ENCODE results near the gene BMPR2.
A peak's percentile ranks its signal among the peaks of the same experiment; 100 is the strongest.
"Not testable (repeated sequence)": the region's sequence is repeated elsewhere in the genome, so short reads cannot be mapped to it uniquely, and the experiment has no call there.

The BMPR2 gene

GRCh38 chr2:202378662-202379358, 2.7 kb downstream of the BMPR2 start:
- Histone ChIP-seq H3F3A (ENCODE audit: low read depth) (0 out of 2 replicates have a peak, but pooled peaks cover 3% of the 10 kb centered on the region), H3K79me2 (ENCODE audit: insufficient read depth, low read length) (peaks cover 83% of the 10 kb centered on the region), H2AFZ (ENCODE audit: low read length) (no peak overlapping the region), H4K20me1 (ENCODE audit: insufficient read depth, low read length, poor library complexity, severe bottlenecking) (peaks cover 37% of the 10 kb centered on the region), H3K36me3 (ENCODE audit: insufficient read depth, low read length) (no peaks in the 10 kb centered on the region), H3K9me3 (ENCODE audit: insufficient read depth, low read depth, low read length) (no peaks in the 10 kb centered on the region), H3K9ac (ENCODE audit: low read depth, low read length, poor library complexity, severe bottlenecking) (peak overlapping the region; percentile 81), H3K9me2 (replicated peaks; ENCODE audit: low read depth, low read length) (no peaks in the 10 kb centered on the region), H3K27me3 (ENCODE audit: insufficient read depth, low read length, poor library complexity, severe bottlenecking) (no peaks in the 10 kb centered on the region), H3K4me3 (ENCODE audit: low read length, poor library complexity, severe bottlenecking) (peak overlapping the region; percentile 99), H3K4me2 (ENCODE audit: low read depth, low read length, poor library complexity, severe bottlenecking) (peak overlapping the region; percentile 79), H3K4me1 (ENCODE audit: insufficient read depth, low read length, poor library complexity, severe bottlenecking) (peaks cover 38% of the 10 kb centered on the region)
- no peak for TF ChIP-seq CTCF (conservative IDR thresholded peaks at IDR 0.05; ENCODE audit: low read length)
- no peak for TF ChIP-seq EZH2phosphoT487 (IDR thresholded peaks at IDR 0.05; ENCODE audit: borderline replicate concordance)

DNA sequence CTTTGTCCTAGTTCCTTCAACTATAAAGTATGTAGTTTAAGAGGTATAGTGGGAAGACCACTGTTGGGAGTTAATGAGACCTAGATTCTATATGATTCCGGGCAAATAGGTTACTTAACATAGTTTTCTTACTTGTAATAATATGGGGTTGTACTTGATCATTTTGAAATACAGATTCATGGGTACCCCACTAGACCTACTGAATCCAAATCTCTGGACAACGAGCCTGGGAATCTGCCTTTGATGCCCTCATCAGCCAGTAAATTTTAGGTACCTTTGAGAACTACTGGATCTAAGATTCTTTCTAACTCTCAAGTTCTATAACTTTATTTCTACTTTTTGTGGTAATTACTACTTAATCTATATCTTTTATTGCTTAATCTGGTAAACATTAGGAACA, 6.6 kb downstream of the BMPR2 start:
- Histone ChIP-seq H3K9me2 (replicated peaks; ENCODE audit: low read depth, low read length) (no peaks in the 10 kb centered on the region), H3K4me3 (ENCODE audit: low read length, poor library complexity, severe bottlenecking) (peak overlapping the region; percentile 56), H3K27me3 (ENCODE audit: insufficient read depth, low read length, poor library complexity, severe bottlenecking) (no peaks in the 10 kb centered on the region), H3K79me2 (ENCODE audit: insufficient read depth, low read length) (peaks cover 82% of the 10 kb centered on the region), H3K4me2 (ENCODE audit: low read depth, low read length, poor library complexity, severe bottlenecking) (peak overlapping the region; percentile 51), H4K20me1 (ENCODE audit: insufficient read depth, low read length, poor library complexity, severe bottlenecking) (peaks cover 34% of the 10 kb centered on the region), H3K4me1 (ENCODE audit: insufficient read depth, low read length, poor library complexity, severe bottlenecking) (peaks cover 61% of the 10 kb centered on the region), H3F3A (ENCODE audit: low read depth) (peaks cover 21% of the 10 kb centered on the region), H3K9ac (ENCODE audit: low read depth, low read length, poor library complexity, severe bottlenecking) (no peak overlapping the region), H2AFZ (ENCODE audit: low read length) (no peak overlapping the region), H3K36me3 (ENCODE audit: insufficient read depth, low read length) (no peaks in the 10 kb centered on the region), H3K9me3 (ENCODE audit: insufficient read depth, low read depth, low read length) (no peaks in the 10 kb centered on the region)
- TF ChIP-seq CTCF (conservative IDR thresholded peaks at IDR 0.05; ENCODE audit: low read length) (no peak), EZH2phosphoT487 (IDR thresholded peaks at IDR 0.05; ENCODE audit: borderline replicate concordance) (no peak)

- not testable (repeated sequence) for H4K20me1 ChIP-seq (ENCODE audit: insufficient read depth, low read length, poor library complexity, severe bottlenecking); H3K9me2 ChIP-seq (replicated peaks; ENCODE audit: low read depth, low read length); H2AFZ ChIP-seq (ENCODE audit: low read length); H3K27me3 ChIP-seq (ENCODE audit: insufficient read depth, low read length, poor library complexity, severe bottlenecking); H3K36me3 ChIP-seq (ENCODE audit: insufficient read depth, low read length); H3K9me3 ChIP-seq (ENCODE audit: insufficient read depth, low read depth, low read length)
- peak overlapping the region; percentile 68 for H3K4me3 ChIP-seq (ENCODE audit: low read length, poor library complexity, severe bottlenecking)
- H3K4me1 ChIP-seq (ENCODE audit: insufficient read depth, low read length, poor library complexity, severe bottlenecking) = peaks cover 55% of the 10 kb centered on the region
- peaks cover 75% of the 10 kb centered on the region for H3K79me2 ChIP-seq (ENCODE audit: insufficient read depth, low read length)
- H3K9ac ChIP-seq (ENCODE audit: low read depth, low read length, poor library complexity, severe bottlenecking) = peak overlapping the region; percentile 67
- H3F3A ChIP-seq (ENCODE audit: low read depth) = peaks cover 22% of the 10 kb centered on the region
- peak overlapping the region; percentile 82 for H3K4me2 ChIP-seq (ENCODE audit: low read depth, low read length, poor library complexity, severe bottlenecking)
Measured at GRCh38 chr2:202386495-202386894, 10.4 kb downstream of the BMPR2 start.

Data from Loucy (cell line).